CD4-positive, alpha-beta T cell treated with Interleukin-6 for 4 hours (primary cell): ENCODE data around the gene CAB39L.

Source experiments
- DNase-seq: peaks from one replicate; pipeline ENCODE4 v3.0.0-alpha.2; 2020; ENCODE audit warnings: mixed read lengths

The CAB39L gene

GRCh38 chr13:49271264-49271663 lies 172.6 kb downstream of the CAB39L start:
- DNase-seq, result no peak

DNA sequence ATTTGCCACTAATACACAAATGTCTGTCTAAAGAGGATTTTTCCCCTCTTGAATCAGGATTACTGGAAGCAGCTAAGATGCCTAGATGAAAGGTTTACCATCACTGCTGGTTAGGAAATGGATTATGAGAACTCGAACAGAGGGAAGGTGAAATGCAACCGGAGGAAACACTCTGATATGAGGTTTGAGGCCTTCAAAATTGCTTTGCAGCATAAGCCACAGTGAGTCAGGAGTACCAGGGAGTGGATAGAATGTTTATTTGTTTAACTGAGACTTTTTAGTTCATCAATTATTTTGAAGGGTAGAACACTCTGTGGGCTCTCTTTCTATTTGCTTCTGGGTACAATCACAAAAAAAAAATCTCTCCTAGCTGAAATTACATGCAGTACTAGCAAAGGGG lies 178.0 kb downstream of the CAB39L start:
- no peak for DNase-seq

- no peak for DNase-seq
These were observed 181.2 kb downstream of the CAB39L start for GRCh38 chr13:49262634-49263033.

- DNase-seq, result no peak
These were observed 184.3 kb downstream of the CAB39L start for GRCh38 chr13:49259586-49259985.
